ENCODE data around the gene ACIN1. TPM values are rescaled to one million over a fixed set of nuclear protein-coding genes. Genes with fewer than 3 reads are reported as not detected.

The ACIN1 gene
- total and polyA plus RNA-seq, 9 of the 15 experiments (the other 6 are each of a cell fraction or from before 2014, with no cell fraction given), result 5.0 to 196 (median 129) TPM

DNA sequence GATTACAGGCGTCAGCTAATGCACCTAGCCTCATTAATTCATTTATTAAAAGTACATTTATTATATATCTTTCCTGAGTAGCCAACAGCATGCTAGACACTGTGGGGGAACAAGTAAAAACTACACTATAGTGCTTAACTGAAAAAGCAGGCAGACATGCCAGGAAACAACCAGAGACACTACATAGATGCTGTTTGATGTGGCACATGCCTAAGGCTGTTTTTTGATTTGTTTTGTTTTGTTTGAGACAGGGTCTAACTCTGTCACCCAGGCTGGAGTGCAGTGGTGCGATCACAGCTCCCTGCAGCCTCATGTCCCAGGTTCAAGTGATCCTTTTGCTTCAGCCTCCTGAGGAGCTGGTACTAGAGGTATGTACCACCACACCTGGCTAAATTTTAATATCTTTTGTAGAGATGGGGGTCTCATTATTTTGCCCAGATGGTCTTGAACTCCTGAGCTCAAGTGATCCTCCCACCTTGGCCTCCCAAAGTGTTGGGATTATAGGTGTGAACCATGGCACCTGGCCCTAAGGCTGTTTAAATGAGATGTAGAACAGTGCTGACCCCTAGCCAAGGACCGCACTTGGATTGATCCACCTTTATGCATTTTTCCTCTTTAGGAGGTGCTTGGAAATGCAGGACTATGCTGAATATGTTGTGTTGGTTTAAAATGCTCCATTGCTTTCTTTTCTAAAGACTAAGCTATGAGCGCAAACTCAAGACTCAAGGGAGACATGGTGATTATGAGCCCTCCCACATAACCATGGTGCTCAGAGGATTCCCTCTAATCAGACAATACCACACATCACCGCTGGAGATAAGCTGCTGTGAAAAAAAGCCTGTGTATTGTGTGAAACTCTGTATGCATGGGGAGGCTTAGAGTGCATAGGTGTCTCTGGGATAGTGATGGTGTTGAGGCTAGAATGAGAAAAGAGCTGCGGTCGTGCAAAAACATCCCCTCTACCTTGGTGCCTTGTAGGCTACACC lies 74.5 kb downstream of the ACIN1 start (continued):
- no peak; the same call in 1 of the 2 replicates for TF ChIP-seq ARID3A (IDR thresholded peaks at IDR 0.05; ENCODE audit: borderline replicate concordance, low read depth, low read length)
- TF ChIP-seq MNT (conservative IDR thresholded peaks at IDR 0.05), result peak in 1 of 2 experiments; percentile 35; a peak in 1 of 4 replicates
- TF ChIP-seq CCNT2 (IDR thresholded peaks at IDR 0.05; ENCODE audit: borderline replicate concordance, extremely low read depth, insufficient read length, low read depth, low read length), result peak; percentile 54
- peak; percentile 54; the same call in 1 of the 2 replicates for TF ChIP-seq NFIC (IDR thresholded peaks at IDR 0.05)
- TF ChIP-seq ATF1 (CRISPR knock-in tag; IDR thresholded peaks at IDR 0.05), result no peak
- 0 out of 2 replicates have a peak, but pooled peaks have one; percentile 12 for TF ChIP-seq ATF1 (tag; IDR thresholded peaks at IDR 0.05)
- no peak for TF ChIP-seq ZNF431 (CRISPR knock-in tag; IDR thresholded peaks at IDR 0.05)
- peak; percentile 60; the same call in 1 of the 2 replicates for TF ChIP-seq ZNF263 (CRISPR knock-in tag; IDR thresholded peaks at IDR 0.05; ENCODE audit: borderline replicate concordance)
- no peak for TF ChIP-seq NELFE (IDR thresholded peaks at IDR 0.05; ENCODE audit: insufficient read depth, insufficient read length)
- 0 out of 2 replicates have a peak, but pooled peaks have one; percentile 14 for TF ChIP-seq PHB2 (IDR thresholded peaks at IDR 0.05; ENCODE audit: low read depth)
- peak; percentile 94 for TF ChIP-seq DPF2 (IDR thresholded peaks at IDR 0.05)
- TF ChIP-seq L3MBTL2 (IDR thresholded peaks at IDR 0.05), result peak; percentile 18; the same call in 1 of the 2 replicates
- 0 out of 2 replicates have a peak, but pooled peaks have one; percentile 26 for TF ChIP-seq MTA3 (IDR thresholded peaks at IDR 0.05; ENCODE audit: borderline replicate concordance)
- TF ChIP-seq FOSL1 (tag; conservative IDR thresholded peaks at IDR 0.05), result 0 out of 2 replicates have a peak, but pooled peaks have one; percentile 13
- TF ChIP-seq NR4A1 (CRISPR knock-in tag; IDR thresholded peaks at IDR 0.05), result no peak
- no peak for TF ChIP-seq NR4A1 (tag; IDR thresholded peaks at IDR 0.05)
- no peak for TF ChIP-seq MAZ (CRISPR knock-in tag; conservative IDR thresholded peaks at IDR 0.05 in 1 of 2, IDR thresholded peaks at IDR 0.05 in 1 of 2)
- TF ChIP-seq RBM15 (IDR thresholded peaks at IDR 0.05; ENCODE audit: insufficient read depth, low read length), result no peak
- TF ChIP-seq CBFA2T2 (conservative IDR thresholded peaks at IDR 0.05), result peak; percentile 77
- no peak for TF ChIP-seq KAT7 (CRISPR knock-in tag; IDR thresholded peaks at IDR 0.05; ENCODE audit: borderline replicate concordance)
- peak; percentile 46 to 92; a peak in 2 of 4 replicates for TF ChIP-seq RCOR1 (IDR thresholded peaks at IDR 0.05; ENCODE audit: borderline replicate concordance in 1 of 2, low read depth in 2 of 2, low read length in 2 of 2)
- peak; percentile 45; the same call in 1 of the 2 replicates for TF ChIP-seq JUND (IDR thresholded peaks at IDR 0.05; ENCODE audit: borderline replicate concordance, low read depth, low read length)
- TF ChIP-seq JUND (tag; IDR thresholded peaks at IDR 0.05; ENCODE audit: borderline replicate concordance, low read depth, low read length), result no peak; the same call in 2 of the 3 replicates
- peak; percentile 90 for TF ChIP-seq CBFA2T3 (IDR thresholded peaks at IDR 0.05)
- no peak for TF ChIP-seq PRPF4 (IDR thresholded peaks at IDR 0.05; ENCODE audit: insufficient read depth, low read depth, low read length, poor library complexity, severe bottlenecking)
- TF ChIP-seq RFX1 (IDR thresholded peaks at IDR 0.05), result peak; percentile 38; the same call in 1 of the 2 replicates

Measured in K562 (cell line).